ENCODE data around the gene MRPS14. TPM values are rescaled to one million over a fixed set of nuclear protein-coding genes. Genes with fewer than 3 reads are reported as not detected.
"Not testable (repeated sequence)": the region's sequence is repeated elsewhere in the genome, so short reads cannot be mapped to it uniquely, and the experiment has no call there.

The MRPS14 gene
- total RNA-seq, 2 experiments from 2014 or later = 35.5 to 49.6 TPM

- POLR2A ChIA-PET = no interaction called here
- Histone ChIP-seq H3K9me2 (ENCODE audit: insufficient read depth, low read length) (no peaks in the 10 kb centered on the region), H3K9me3 (ENCODE audit: low read length) (no peaks in the 10 kb centered on the region), H3K36me3 (ENCODE audit: insufficient read depth, low read length) (no peaks in the 10 kb centered on the region), H3K27ac (ENCODE audit: low read depth, low read length, poor library complexity, severe bottlenecking) (no peak overlapping the region), H3K4me2 (ENCODE audit: low read length) (no peak overlapping the region), H4K20me1 (ENCODE audit: insufficient read depth, low read length) (no peaks in the 10 kb centered on the region), H3K79me2 (ENCODE audit: insufficient read depth, low read depth, low read length) (no peaks in the 10 kb centered on the region), H3K4me1 (ENCODE audit: insufficient read depth, low read length, poor library complexity, severe bottlenecking) (no peaks in the 10 kb centered on the region), H2AFZ (ENCODE audit: low read length) (no peak overlapping the region), H3K4me3 (ENCODE audit: low read depth, low read length, poor library complexity, severe bottlenecking) (no peak overlapping the region)
- intact Hi-C loops (cut with micrococcal nuclease; ENCODE audit: unreplicated experiment) = no loop called here
- no TSS peak for BruUV-seq (replicated peaks)
- CTCF ChIA-PET (ENCODE audit: unreplicated experiment) = no interaction called here
- TF ChIP-seq EZH2phosphoT487 (IDR thresholded peaks at IDR 0.05; ENCODE audit: borderline replicate concordance, low read depth, low read length) (no peak), CTCF (conservative IDR thresholded peaks at IDR 0.05; ENCODE audit: low read length) (no peak)
- DNase-seq (ENCODE audit: low spot score) = no peak
Measured at GRCh38 chr1:175045097-175045496, 21.9 kb upstream of the MRPS14 start.

- POLR2A ChIA-PET; H3K4me2 ChIP-seq (ENCODE audit: low read length); H3K4me1 ChIP-seq (ENCODE audit: insufficient read depth, low read length, poor library complexity, severe bottlenecking); H3K36me3 ChIP-seq (ENCODE audit: insufficient read depth, low read length); BruUV-seq (replicated peaks); H4K20me1 ChIP-seq (ENCODE audit: insufficient read depth, low read length); H3K9me2 ChIP-seq (ENCODE audit: insufficient read depth, low read length); intact Hi-C loops (cut with micrococcal nuclease; ENCODE audit: unreplicated experiment); H3K4me3 ChIP-seq (ENCODE audit: low read depth, low read length, poor library complexity, severe bottlenecking); H3K27ac ChIP-seq (ENCODE audit: low read depth, low read length, poor library complexity, severe bottlenecking); H3K79me2 ChIP-seq (ENCODE audit: insufficient read depth, low read depth, low read length); H2AFZ ChIP-seq (ENCODE audit: low read length); H3K9me3 ChIP-seq (ENCODE audit: low read length); DNase-seq (ENCODE audit: low spot score); CTCF ChIA-PET (ENCODE audit: unreplicated experiment): not testable (repeated sequence)
Measured at GRCh38 chr1:175044591-175044990, 21.4 kb upstream of the MRPS14 start.

GRCh38 chr1:175043824-175044223, 20.6 kb upstream of the MRPS14 start:
- intact Hi-C loops (cut with micrococcal nuclease; ENCODE audit: unreplicated experiment) = no loop called here
- no TSS peak for BruUV-seq (replicated peaks)

More at GRCh38 chr1:175043824-175044223, 20.6 kb upstream of the MRPS14 start:
- POLR2A ChIA-PET = no interaction called here
- H3K36me3 ChIP-seq (ENCODE audit: insufficient read depth, low read length) = no peaks in the 10 kb centered on the region
- no peak overlapping the region for H2AFZ ChIP-seq (ENCODE audit: low read length)
- no peaks in the 10 kb centered on the region for H4K20me1 ChIP-seq (ENCODE audit: insufficient read depth, low read length)
- no peak for DNase-seq (ENCODE audit: low spot score)
- H3K4me2 ChIP-seq (ENCODE audit: low read length) = no peak overlapping the region
- H3K27ac ChIP-seq (ENCODE audit: low read depth, low read length, poor library complexity, severe bottlenecking) = no peak overlapping the region
- H3K4me1 ChIP-seq (ENCODE audit: insufficient read depth, low read length, poor library complexity, severe bottlenecking) = no peaks in the 10 kb centered on the region
- no peaks in the 10 kb centered on the region for H3K79me2 ChIP-seq (ENCODE audit: insufficient read depth, low read depth, low read length)
- no peak for TF ChIP-seq CTCF (conservative IDR thresholded peaks at IDR 0.05; ENCODE audit: low read length)
- TF ChIP-seq EZH2phosphoT487 (IDR thresholded peaks at IDR 0.05; ENCODE audit: borderline replicate concordance, low read depth, low read length) = no peak
- H3K4me3 ChIP-seq (ENCODE audit: low read depth, low read length, poor library complexity, severe bottlenecking) = no peak overlapping the region
- H3K9me3 ChIP-seq (ENCODE audit: low read length) = no peaks in the 10 kb centered on the region
- CTCF ChIA-PET (ENCODE audit: unreplicated experiment) = no interaction called here
- H3K9me2 ChIP-seq (ENCODE audit: insufficient read depth, low read length) = no peaks in the 10 kb centered on the region

All from OCI-LY7 (cell line).